B cell (primary cell): ENCODE data around the gene PFDN6. TPM values are rescaled to one million over a fixed set of nuclear protein-coding genes. Genes with fewer than 3 reads are reported as not detected.

Experiments
- ATAC-seq: fragments of 200-7000 bp; cut with Tn5 transposase; one replicate; pipeline ENCODE4 v1.10.0; 2021; ENCODE audit warnings: low read depth, mild to moderate bottlenecking, moderate number of reproducible peaks, moderate library complexity
- CTCF ChIA-PET: fragments of 350-600 bp; sonication (Branson Sonifier 250); formaldehyde crosslinking; loops from one replicate; lab custom pipeline; 2021; ENCODE audit warnings: antibody characterized with exemption, inconsistent platforms; lab: Charles Lee
- POLR2A ChIA-PET: fragments of 350-600 bp; sonication (Branson Sonifier 250); formaldehyde crosslinking; loops from one replicate; lab custom pipeline; 2021; ENCODE audit warnings: antibody characterized with exemption; lab: Charles Lee
- DNase-seq: peaks from one replicate; pipeline ENCODE4 v3.0.0; 2013
- H2AFZ ChIP-seq: 2 replicates; pipeline ENCODE4 v1.6.1; 2012; ENCODE audit warnings: mild to moderate bottlenecking, low read depth, low read length; ENCODE audit not compliant: insufficient read depth, poor library complexity, severe bottlenecking
- H3K27ac ChIP-seq, 2 donors: 1 replicate in 1 of 2; 2 replicates in 1 of 2; pipeline ENCODE4 v1.5.1; 2012 to 2013; ENCODE audit warnings: low read length in 2 of 2, mild to moderate bottlenecking in 2 of 2, moderate library complexity in 1 of 2
- H3K27me3 ChIP-seq, 4 experiments: fragments of 200-600 bp in 1 of 4; sonication (generic) in 1 of 4; replicated peaks in 1 of 4; 1 replicate in 2 of 4; 2 replicates in 2 of 4; pipeline versions ENCODE4 v1.6.1 to v1.7.0; 2013 to 2016; ENCODE audit warnings: low read length in 3 of 4, mild to moderate bottlenecking in 2 of 4, mixed read lengths in 1 of 4, moderate library complexity in 1 of 4; ENCODE audit not compliant: insufficient read depth in 4 of 4, control insufficient read depth in 3 of 4; ENCODE audit errors: control extremely low read depth in 1 of 4
- H3K36me3 ChIP-seq, 2 experiments: replicated peaks in 1 of 2; 1 replicate in 1 of 2; 2 replicates in 1 of 2; pipeline versions ENCODE4 v1.6.1 to v1.7.1; 2013; ENCODE audit warnings: low read length in 1 of 2; ENCODE audit not compliant: insufficient read depth in 2 of 2, control insufficient read depth in 1 of 2; ENCODE audit errors: control extremely low read depth in 1 of 2, extremely low read depth in 1 of 2
- H3K4me1 ChIP-seq, 2 donors: fragments of 200-600 bp in 1 of 2; sonication (generic) in 1 of 2; 1 replicate in 1 of 2; 2 replicates in 1 of 2; pipeline versions ENCODE4 v1.5.1 to v1.6.1; 2013 to 2017; ENCODE audit warnings: low read length in 2 of 2; ENCODE audit not compliant: control insufficient read depth in 2 of 2, insufficient read depth in 2 of 2
- H3K4me2 ChIP-seq: replicated peaks from 2 replicates; pipeline ENCODE3; 2012; ENCODE audit warnings: mild to moderate bottlenecking, low read depth, low read length; ENCODE audit not compliant: poor library complexity, severe bottlenecking
- H3K4me3 ChIP-seq, 5 experiments: fragments of 200-600 bp in 1 of 5; sonication (generic) in 1 of 5; 1 replicate in 3 of 5; 2 replicates in 2 of 5; pipeline versions ENCODE4 v1.5.1 to v1.7.0; 2011 to 2016; ENCODE audit warnings: low read length in 4 of 5, mild to moderate bottlenecking in 4 of 5, low read depth in 2 of 5, control low read depth in 1 of 5, moderate library complexity in 1 of 5; ENCODE audit not compliant: insufficient read depth in 1 of 5; ENCODE audit errors: control extremely low read depth in 1 of 5, extremely low read depth in 1 of 5
- H3K79me2 ChIP-seq: fragments of 200-600 bp; sonication (generic); one replicate; pipeline ENCODE4 v1.6.0; 2016; ENCODE audit warnings: low read length; ENCODE audit not compliant: control insufficient read depth, insufficient read depth
- H3K9ac ChIP-seq: fragments of 200-600 bp; sonication (generic); 2 replicates; pipeline ENCODE4 v1.6.1; 2017; ENCODE audit warnings: mild to moderate bottlenecking, low read length, moderate library complexity
- H3K9me3 ChIP-seq, 3 donors: one replicate each; pipeline versions ENCODE4 v1.6.1 to v1.7.1; 2013; ENCODE audit warnings: low read length in 2 of 3; ENCODE audit not compliant: control insufficient read depth in 2 of 3, insufficient read depth in 1 of 3; ENCODE audit errors: control extremely low read depth in 1 of 3
- H4K20me1 ChIP-seq: 2 replicates; pipeline ENCODE4 v1.6.0; 2012; ENCODE audit warnings: mild to moderate bottlenecking, low read length; ENCODE audit not compliant: insufficient read depth, control insufficient read depth, poor library complexity, severe bottlenecking
- H3K27ac Mint-ChIP-seq: one replicate; pipeline ENCODE4 v1.8.0; 2021; ENCODE audit warnings: mixed read lengths
- H3K27me3 Mint-ChIP-seq: one replicate; pipeline ENCODE4 v1.8.0; 2021; ENCODE audit warnings: mixed read lengths
- H3K4me1 Mint-ChIP-seq: one replicate; pipeline ENCODE4 v1.8.0; 2021; ENCODE audit warnings: mixed read lengths
- H3K4me3 Mint-ChIP-seq: one replicate; pipeline ENCODE4 v1.8.0; 2021; ENCODE audit warnings: mixed read lengths
- H3K9me3 Mint-ChIP-seq: one replicate; pipeline ENCODE4 v1.8.0; 2022; ENCODE audit warnings: mixed read lengths; ENCODE audit not compliant: insufficient read depth
- CTCF ChIP-seq: fragments of 200-600 bp; IDR thresholded peaks from one replicate; pipeline ENCODE4 v1.8.0; 2022; ENCODE audit warnings: antibody characterized with exemption, mild to moderate bottlenecking
- EZH2 ChIP-seq: IDR thresholded peaks from 2 replicates; pipeline ENCODE4 v1.6.1; 2012; ENCODE audit warnings: borderline replicate concordance, low read depth, mild to moderate bottlenecking, moderate library complexity, low read length; ENCODE audit not compliant: insufficient read depth, poor library complexity, severe bottlenecking
- WGBS: methylation state at CpG from one replicate; pipeline ENCODE4 v1.1.5; 2013; ENCODE audit warnings: missing lambda C conversion rate; ENCODE audit not compliant: insufficient coverage; 5-methylcytosine and 5-hydroxymethylcytosine counted together
- intact Hi-C: fragments of 100-400 bp; cut with micrococcal nuclease; formaldehyde crosslinking; loops from one replicate; pipeline ENCODE4 v1.10.0; 2022
- polyA plus RNA-seq: library from polyadenylated mRNA; depleted of rRNA; stranded (reverse); fragments of >200 nt; gene quantifications from 2 replicates; pipeline ENCODE4 v1.2.3, GENCODE V29; 2012
- total RNA-seq, 2 donors: library from RNA; stranded (reverse); fragments of 120-200 nt in 1 of 2; gene quantifications; 1 replicate in 1 of 2; 2 replicates in 1 of 2; pipeline versions ENCODE4 v1.2.3 to v1.2.4, GENCODE V29; 2013 to 2022

The PFDN6 gene
- total and polyA plus RNA-seq, 2 donors (not counting 1 experiment from before 2014, with no cell fraction given) = 33.2 to 51.1 TPM

DNA sequence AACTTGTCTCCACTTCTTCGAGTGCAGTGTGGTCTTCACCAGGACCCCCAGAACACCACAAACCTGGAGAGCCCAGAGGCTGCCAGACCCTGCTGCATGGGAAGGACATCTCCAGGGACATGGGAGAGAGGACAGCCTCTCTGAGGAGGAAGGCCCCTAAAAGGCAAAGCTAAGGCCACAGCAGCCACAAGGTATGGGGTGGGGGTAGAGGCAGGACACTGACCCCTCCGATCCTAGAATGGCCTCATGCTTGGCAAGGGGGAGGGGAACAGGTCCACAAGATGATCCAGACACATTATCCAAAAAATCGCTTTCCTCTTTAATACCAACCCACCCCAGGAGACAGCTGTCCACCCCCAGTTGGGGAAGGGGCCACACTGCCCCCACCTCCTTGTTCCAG, 10.6 kb upstream of the PFDN6 start:
- peak overlapping the region; percentile 95 for H3K4me2 ChIP-seq
- H3K27ac ChIP-seq = peak overlapping the region in 1 of 2 donors; percentile 87
- peaks cover 5 to 63% of the 10 kb centered on the region in 2 experiments for H3K36me3 ChIP-seq
- no peak overlapping the region for H3K4me3 ChIP-seq
- peak overlapping the region; percentile 92 for H3K4me3 Mint-ChIP-seq
- ChIA-PET POLR2A (interaction anchor here (2.4 to 5.1 kb wide), 3 partner anchors 10 to 39 kb away, joined by 10 to 39 read pairs (median 24); partner anchors contain the start of genes PFDN6, WDR46 and ZBTB22), CTCF (interaction anchor here (1.4 to 3.9 kb wide), 9 partner anchors 8 to 147 kb away, joined by 3 to 41 read pairs (median 10); partner anchors contain the start of genes PFDN6, RGL2 and WDR46)
- peaks cover 40 to 51% of the 10 kb centered on the region in 2 donors for H3K4me1 ChIP-seq
- peaks cover 52% of the 10 kb centered on the region for H4K20me1 ChIP-seq
- H3K9ac ChIP-seq = no peak overlapping the region
- H3K27me3 ChIP-seq = no peaks in the 10 kb centered on the region
- H2AFZ ChIP-seq = no peak overlapping the region
- peak overlapping the region; percentile 98 for H3K27ac Mint-ChIP-seq
- TF ChIP-seq CTCF = no peak
- no peak for TF ChIP-seq EZH2
- H3K27me3 Mint-ChIP-seq = no peaks in the 10 kb centered on the region
- peaks cover 24% of the 10 kb centered on the region for H3K79me2 ChIP-seq
- ATAC-seq = no peak
- H3K4me1 Mint-ChIP-seq = peaks cover 53% of the 10 kb centered on the region
- WGBS = no CpG with 5 or more reads among the region's 3 CpGs
- H3K9me3 ChIP-seq = no peaks in the 10 kb centered on the region
- intact Hi-C loops = no loop called here
- no peak for DNase-seq
- no peaks in the 10 kb centered on the region for H3K9me3 Mint-ChIP-seq

- DNase-seq (no peak), ATAC-seq (no peak)
- H3K4me1 ChIP-seq = peaks cover 36 to 47% of the 10 kb centered on the region in 2 donors
- peak overlapping the region in 1 of 2 donors; percentile 26 for H3K27ac ChIP-seq
- no peak for TF ChIP-seq EZH2
- H3K9ac ChIP-seq = no peak overlapping the region
- intact Hi-C loops = no loop called here
- 91% methylated on average over 10 of the region's 13 CpGs for WGBS
- Mint-ChIP-seq H3K9me3 (no peaks in the 10 kb centered on the region), H3K4me1 (peaks cover 50% of the 10 kb centered on the region), H3K27ac (peak overlapping the region; percentile 46), H3K27me3 (no peaks in the 10 kb centered on the region), H3K4me3 (no peak overlapping the region)
- no peaks in the 10 kb centered on the region for H3K27me3 ChIP-seq
- CTCF ChIA-PET = interaction anchor here (1.4 to 3.9 kb wide), 4 partner anchors 10 to 66 kb away, joined by 3 to 41 read pairs (median 23); partner anchors contain the start of genes PFDN6, RGL2 and WDR46
- H3K4me3 ChIP-seq = no peak overlapping the region
- peak overlapping the region; percentile 12 for H3K4me2 ChIP-seq
- peaks cover 5 to 62% of the 10 kb centered on the region in 2 experiments for H3K36me3 ChIP-seq
- no peak overlapping the region for H2AFZ ChIP-seq
- peaks cover 25% of the 10 kb centered on the region for H3K79me2 ChIP-seq
- H4K20me1 ChIP-seq = peaks cover 50% of the 10 kb centered on the region
- H3K9me3 ChIP-seq = no peaks in the 10 kb centered on the region
- POLR2A ChIA-PET = interaction anchor here (0.7 to 5.1 kb wide), 2 partner anchors 10 to 345 kb away, joined by 3 to 39 read pairs; partner anchors contain the start of genes PFDN6 and WDR46
Observed at GRCh38 chr6:33279257-33279695, 10.1 kb upstream of the PFDN6 start.
